OCI-LY7 (cell line): ENCODE data around the gene STK33.

Experiments
- CTCF ChIP-seq: fragments of 200-600 bp; sonication (generic); conservative IDR thresholded peaks from 2 replicates; pipeline ENCODE4 v1.5.1; 2014; ENCODE audit warnings: mild to moderate bottlenecking, antibody characterized with exemption, low read length, moderate library complexity, mixed read lengths
- EZH2phosphoT487 ChIP-seq: fragments of 200-600 bp; sonication (generic); IDR thresholded peaks from 2 replicates; pipeline ENCODE4 v1.6.1; 2018; ENCODE audit warnings: low read depth, borderline replicate concordance, mild to moderate bottlenecking, mixed run types, antibody characterized with exemption, low read length, moderate library complexity, mixed read lengths

DNA sequence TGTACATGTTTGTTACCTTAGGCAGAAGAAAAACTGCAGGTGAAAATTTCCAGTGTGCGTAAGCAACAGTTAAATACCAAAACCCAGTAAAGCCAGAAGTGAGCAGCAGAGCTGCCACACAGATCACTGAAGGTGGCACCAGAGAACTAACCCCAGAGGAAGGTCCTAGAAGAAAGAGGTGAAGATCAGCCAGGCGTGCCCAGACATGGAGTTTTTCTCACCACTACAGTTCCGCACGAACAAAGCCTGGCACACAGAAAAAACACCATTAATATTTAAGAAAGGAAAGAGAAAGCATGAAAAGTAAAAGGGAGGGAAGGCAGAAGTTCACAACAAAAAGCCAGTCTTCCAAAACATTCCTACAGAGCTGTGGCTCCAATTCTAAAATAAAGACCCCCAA, 60.7 kb downstream of the STK33 start:
- TF ChIP-seq CTCF: no peak
- no peak for TF ChIP-seq EZH2phosphoT487
